Measurements from ENCODE around the gene ST6GALNAC3.

DNA sequence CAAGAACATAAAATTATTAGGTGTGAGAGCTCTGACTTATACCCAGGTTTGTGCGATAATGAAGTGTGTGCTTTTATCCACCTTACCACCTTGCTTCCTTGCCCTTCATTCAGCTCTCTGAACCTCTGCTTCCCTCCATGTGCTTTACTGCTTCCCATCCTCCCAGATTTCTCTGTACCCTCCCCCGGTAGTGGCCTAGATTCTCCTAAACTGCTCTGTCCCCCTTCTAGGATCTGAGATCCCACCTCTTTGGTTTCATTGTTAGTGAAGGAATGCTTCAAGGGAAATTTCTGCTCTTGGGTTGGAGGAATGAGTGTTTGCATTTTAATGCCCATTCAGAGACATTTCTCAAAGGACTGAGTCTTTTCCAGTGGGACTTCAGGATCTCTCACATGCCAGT is 159.5 kb downstream of the ST6GALNAC3 start:
- TF ChIP-seq, protein P1, sequence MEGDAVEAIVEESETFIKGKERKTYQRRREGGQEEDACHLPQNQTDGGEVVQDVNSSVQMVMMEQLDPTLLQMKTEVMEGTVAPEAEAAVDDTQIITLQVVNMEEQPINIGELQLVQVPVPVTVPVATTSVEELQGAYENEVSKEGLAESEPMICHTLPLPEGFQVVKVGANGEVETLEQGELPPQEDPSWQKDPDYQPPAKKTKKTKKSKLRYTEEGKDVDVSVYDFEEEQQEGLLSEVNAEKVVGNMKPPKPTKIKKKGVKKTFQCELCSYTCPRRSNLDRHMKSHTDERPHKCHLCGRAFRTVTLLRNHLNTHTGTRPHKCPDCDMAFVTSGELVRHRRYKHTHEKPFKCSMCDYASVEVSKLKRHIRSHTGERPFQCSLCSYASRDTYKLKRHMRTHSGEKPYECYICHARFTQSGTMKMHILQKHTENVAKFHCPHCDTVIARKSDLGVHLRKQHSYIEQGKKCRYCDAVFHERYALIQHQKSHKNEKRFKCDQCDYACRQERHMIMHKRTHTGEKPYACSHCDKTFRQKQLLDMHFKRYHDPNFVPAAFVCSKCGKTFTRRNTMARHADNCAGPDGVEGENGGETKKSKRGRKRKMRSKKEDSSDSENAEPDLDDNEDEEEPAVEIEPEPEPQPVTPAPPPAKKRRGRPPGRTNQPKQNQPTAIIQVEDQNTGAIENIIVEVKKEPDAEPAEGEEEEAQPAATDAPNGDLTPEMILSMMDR (IDR thresholded peaks at IDR 0.05), result no peak
- TF ChIP-seq ZFX (IDR thresholded peaks at IDR 0.05; ENCODE audit: borderline replicate concordance), result no peak

Data from 22Rv1 (cell line).